Activated T-helper 2 cell treated with anti-CD3 and anti-CD28 coated beads, Interferon-gamma antibody, Interleukin-2, Interleukin-4, amounts not matched to agents 10 μg/mL and 5 μg/mL and 100 μg/mL, durations not matched to agents 14 hours and 24 hours and 36 hours (primary cell): ENCODE data around the gene ALOX5. TPM values are rescaled to one million over a fixed set of nuclear protein-coding genes. Genes with fewer than 3 reads are reported as not detected.
"Not testable (repeated sequence)": the region's sequence is repeated elsewhere in the genome, so short reads cannot be mapped to it uniquely, and the experiment has no call there.

ENCODE experiments used
- DNase-seq: peaks from one replicate; pipeline ENCODE4 v3.0.0; 2021; ENCODE audit warnings: low spot score
- H3K27ac Mint-ChIP-seq: one replicate; pipeline ENCODE4 v1.8.0; 2021; ENCODE audit warnings: mixed read lengths
- H3K27me3 Mint-ChIP-seq: one replicate; pipeline ENCODE4 v1.8.0; 2021; ENCODE audit warnings: low read depth, mixed read lengths
- H3K36me3 Mint-ChIP-seq: one replicate; pipeline ENCODE4 v1.8.0; 2021; ENCODE audit warnings: low read depth, mixed read lengths
- H3K4me1 Mint-ChIP-seq: one replicate; pipeline ENCODE4 v1.8.0; 2021; ENCODE audit warnings: low read depth, mixed read lengths
- H3K4me3 Mint-ChIP-seq: one replicate; pipeline ENCODE4 v1.8.0; 2021; ENCODE audit warnings: low read depth, mild to moderate bottlenecking, moderate library complexity, mixed read lengths
- H3K9me3 Mint-ChIP-seq: one replicate; pipeline ENCODE4 v1.8.0; 2021; ENCODE audit warnings: mixed read lengths
- intact Hi-C: fragments of 100-400 bp; cut with micrococcal nuclease; formaldehyde crosslinking; loops from one replicate; pipeline ENCODE4 v1.15.1; 2023
- total RNA-seq: library from RNA; stranded (reverse); gene quantifications from 2 replicates; pipeline ENCODE4 v1.2.3, GENCODE V29; 2022

ALOX5 gene
- 0.21 and 0.32 TPM in 2 replicates for total RNA-seq

DNA sequence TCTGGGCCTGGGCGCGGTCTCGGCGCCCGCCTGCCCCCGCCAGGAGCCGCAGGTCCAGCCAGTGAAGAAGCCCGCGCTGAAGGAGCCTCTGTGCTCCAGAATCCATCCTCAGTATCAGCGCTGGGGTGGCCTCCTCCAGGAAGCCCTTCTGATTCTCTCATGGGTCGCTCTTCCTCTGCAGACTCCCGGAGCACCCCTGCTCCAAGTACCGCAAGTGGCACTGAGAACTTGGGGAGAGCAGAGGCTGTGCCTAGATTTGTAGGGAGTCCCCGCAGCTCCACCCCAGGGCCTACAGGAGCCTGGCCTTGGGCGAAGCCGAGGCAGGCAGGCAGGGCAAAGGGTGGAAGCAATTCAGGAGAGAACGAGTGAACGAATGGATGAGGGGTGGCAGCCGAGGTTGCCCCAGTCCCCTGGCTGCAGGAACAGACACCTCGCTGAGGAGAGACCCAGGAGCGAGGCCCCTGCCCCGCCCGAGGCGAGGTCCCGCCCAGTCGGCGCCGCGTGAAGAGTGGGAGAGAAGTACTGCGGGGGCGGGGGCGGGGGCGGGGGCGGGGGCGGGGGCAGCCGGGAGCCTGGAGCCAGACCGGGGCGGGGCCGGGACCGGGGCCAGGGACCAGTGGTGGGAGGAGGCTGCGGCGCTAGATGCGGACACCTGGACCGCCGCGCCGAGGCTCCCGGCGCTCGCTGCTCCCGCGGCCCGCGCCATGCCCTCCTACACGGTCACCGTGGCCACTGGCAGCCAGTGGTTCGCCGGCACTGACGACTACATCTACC lies at the start of gene ALOX5:
Gene ALOX5, plus strand, starts transcription at position 641 of the 774 bp plus-strand sequence. Its CDS starts 64 bp downstream, at position 705.
- Mint-ChIP-seq H3K4me3 (peak within 1 kb of the TSS; percentile 74), H3K27me3 (peaks cover 74% of the 10 kb centered on the region), H3K27ac (no peak within 1 kb of the TSS), H3K36me3 (no peaks in the 10 kb centered on the region), H3K9me3 (no peaks in the 10 kb centered on the region), H3K4me1 (peaks cover 11% of the 10 kb centered on the region)
- intact Hi-C loops, result no loop called here
- DNase-seq, result peak; percentile 13

DNA sequence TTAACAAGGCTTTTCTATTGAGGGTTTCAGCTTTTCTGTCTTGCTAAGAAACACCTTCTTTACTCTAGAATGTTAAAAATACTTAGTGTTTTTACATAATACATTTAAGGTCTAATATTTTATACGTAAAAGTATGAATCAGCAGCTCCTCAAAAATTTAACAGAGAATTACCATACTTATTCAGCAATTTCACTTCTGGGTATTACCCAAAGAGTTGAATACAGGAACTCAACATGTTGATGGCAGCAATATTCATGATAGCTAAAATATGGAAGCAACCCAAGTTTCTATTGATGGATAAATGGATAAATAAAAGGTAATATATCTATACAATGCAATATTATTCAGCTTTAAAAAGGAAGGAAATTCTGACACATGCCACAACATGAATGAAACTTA lies 48.9 kb upstream of the ALOX5 start:
- Mint-ChIP-seq H3K27ac (no peak overlapping the region), H3K4me3 (no peak overlapping the region)
- intact Hi-C loops, result no loop called here

DNA sequence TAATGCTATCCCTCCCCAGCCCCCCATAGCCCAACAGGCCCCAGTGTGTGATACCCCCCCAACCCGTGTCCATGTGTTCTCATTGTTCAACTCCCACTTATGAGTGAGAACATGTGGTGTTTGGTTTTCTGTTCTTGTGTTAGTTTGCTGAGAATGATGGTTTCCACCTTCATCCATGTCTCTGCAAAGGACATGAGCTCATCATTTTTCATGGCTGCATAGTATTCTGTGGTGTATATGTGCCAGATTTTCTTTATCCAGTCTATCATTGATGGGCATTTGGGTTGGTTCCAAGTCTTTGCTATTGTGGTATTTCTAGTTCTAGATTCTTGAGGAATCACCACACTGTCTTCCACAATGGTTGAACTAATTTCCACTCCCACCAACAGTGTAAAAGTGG lies 47.2 kb upstream of the ALOX5 start:
- H3K9me3 Mint-ChIP-seq, H3K36me3 Mint-ChIP-seq, H3K4me1 Mint-ChIP-seq, H3K4me3 Mint-ChIP-seq, H3K27ac Mint-ChIP-seq, intact Hi-C loops, DNase-seq: not testable (repeated sequence)
- H3K27me3 Mint-ChIP-seq, result peaks cover 15% of the 10 kb centered on the region

More for the DNA sequence above, 48.9 kb upstream of the ALOX5 start:
- Mint-ChIP-seq H3K36me3 (no peaks in the 10 kb centered on the region), H3K4me1 (no peaks in the 10 kb centered on the region), H3K9me3 (peaks cover 5% of the 10 kb centered on the region), H3K27me3 (peaks cover 8% of the 10 kb centered on the region)
- DNase-seq, result no peak

DNA sequence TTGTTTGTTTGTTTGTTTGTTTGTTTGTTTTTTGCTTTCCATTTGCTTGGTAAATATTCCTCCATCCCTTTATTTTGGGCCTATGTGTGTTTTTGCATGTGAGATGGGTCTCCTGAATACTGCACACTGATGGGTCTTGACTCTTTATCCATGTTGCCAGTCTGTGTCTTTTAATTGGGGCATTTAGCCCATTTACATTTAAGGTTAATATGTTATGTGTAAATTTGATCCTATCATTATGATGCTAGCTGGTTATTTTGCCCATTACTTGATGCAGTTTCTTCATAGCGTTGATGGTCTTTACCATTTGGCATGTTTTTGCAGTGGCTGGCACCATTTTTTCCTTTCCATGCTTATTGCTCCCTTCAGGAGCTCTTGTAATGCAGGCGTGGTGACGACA lies 42.2 kb upstream of the ALOX5 start:
- not testable (repeated sequence) for DNase-seq

DNA sequence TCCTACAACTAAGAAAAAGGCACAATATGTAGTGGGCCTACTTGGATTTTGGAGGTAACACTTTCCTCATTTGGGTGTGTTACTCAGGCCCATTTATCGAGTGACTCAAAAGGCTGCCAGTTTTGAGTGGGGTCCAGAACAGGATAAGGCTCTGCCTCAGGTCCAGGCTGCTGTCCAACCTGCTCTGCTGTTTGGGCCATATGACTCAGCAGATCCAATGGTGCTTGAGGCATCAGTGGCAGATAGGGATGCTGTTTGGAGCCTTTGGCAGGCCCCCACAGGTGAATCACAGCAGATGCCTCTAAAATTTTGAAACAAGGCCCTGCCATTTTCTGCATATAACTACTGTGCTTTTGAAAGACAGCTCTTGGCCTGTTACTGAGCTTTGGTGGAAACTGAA lies 34.1 kb upstream of the ALOX5 start:
- no peak for DNase-seq
- H3K27ac Mint-ChIP-seq, result no peak overlapping the region
- no peak overlapping the region for H3K4me3 Mint-ChIP-seq
- no peaks in the 10 kb centered on the region for H3K4me1 Mint-ChIP-seq
- H3K9me3 Mint-ChIP-seq, result peaks cover 6% of the 10 kb centered on the region
- intact Hi-C loops, result no loop called here
- no peaks in the 10 kb centered on the region for H3K27me3 Mint-ChIP-seq
- no peaks in the 10 kb centered on the region for H3K36me3 Mint-ChIP-seq

More for the DNA sequence above, 42.2 kb upstream of the ALOX5 start:
- H3K36me3 Mint-ChIP-seq, H3K27me3 Mint-ChIP-seq, H3K9me3 Mint-ChIP-seq, H3K4me3 Mint-ChIP-seq, H3K4me1 Mint-ChIP-seq, H3K27ac Mint-ChIP-seq, intact Hi-C loops: not testable (repeated sequence)

DNA sequence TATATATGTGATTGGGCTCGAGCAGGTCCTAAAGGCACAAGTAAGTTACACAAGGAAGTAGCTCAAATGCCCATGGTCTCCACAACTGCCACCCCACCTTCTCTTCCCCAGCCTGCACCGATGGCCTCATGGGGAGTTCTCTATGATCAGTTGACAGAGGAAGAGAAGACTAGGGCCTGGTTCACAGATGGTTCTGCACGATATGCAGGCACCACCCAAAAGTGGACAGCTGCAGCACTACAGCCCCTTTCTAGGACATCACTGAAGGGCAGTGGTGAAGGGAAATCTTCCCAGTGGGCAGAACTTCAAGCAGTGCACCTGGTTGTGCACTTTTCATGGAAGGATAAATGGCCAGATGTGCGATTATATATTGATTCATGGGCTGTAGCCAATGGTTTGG lies 33.6 kb upstream of the ALOX5 start:
- H3K27ac Mint-ChIP-seq, H3K9me3 Mint-ChIP-seq: not testable (repeated sequence)

DNA sequence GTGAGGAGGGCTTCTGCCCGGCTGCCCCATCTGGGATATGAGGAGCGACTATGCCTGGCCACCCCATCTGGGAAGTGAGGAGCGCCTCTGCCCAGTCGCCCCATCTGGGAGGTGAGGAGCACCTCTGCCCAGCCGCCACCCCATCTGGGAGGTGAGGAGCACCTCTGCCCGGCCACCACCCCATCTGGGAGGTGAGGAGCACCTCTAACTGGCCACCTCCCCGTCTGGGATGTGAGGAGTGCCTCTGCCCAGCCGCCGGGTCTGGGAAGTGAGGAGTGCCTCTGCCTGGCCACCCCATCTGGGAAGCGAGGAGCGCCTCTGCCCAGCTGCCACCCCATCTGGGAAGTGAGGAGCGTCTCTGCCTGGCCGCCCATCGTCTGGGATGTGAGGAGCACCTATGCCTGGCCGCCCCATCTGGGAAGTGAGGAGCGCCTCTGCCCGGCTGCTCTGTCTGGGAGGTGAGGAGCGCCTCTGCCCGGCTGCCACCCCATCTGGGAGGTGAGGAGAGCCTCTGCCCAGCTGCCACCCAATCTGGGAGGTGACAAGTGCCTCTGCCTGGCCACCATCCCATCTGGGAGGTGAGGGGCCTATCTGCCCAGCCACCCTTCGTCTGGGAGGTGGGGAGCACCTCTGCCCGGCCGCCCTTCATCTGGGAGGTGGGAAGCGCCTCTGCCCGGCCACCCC lies 27.2 kb upstream of the ALOX5 start:
- H3K27ac Mint-ChIP-seq, intact Hi-C loops, DNase-seq, H3K4me1 Mint-ChIP-seq, H3K4me3 Mint-ChIP-seq, H3K36me3 Mint-ChIP-seq, H3K9me3 Mint-ChIP-seq, H3K27me3 Mint-ChIP-seq: not testable (repeated sequence)

More for the DNA sequence above, 33.6 kb upstream of the ALOX5 start:
- H3K4me3 Mint-ChIP-seq, H3K4me1 Mint-ChIP-seq, intact Hi-C loops, DNase-seq, H3K36me3 Mint-ChIP-seq, H3K27me3 Mint-ChIP-seq: not testable (repeated sequence)

DNA sequence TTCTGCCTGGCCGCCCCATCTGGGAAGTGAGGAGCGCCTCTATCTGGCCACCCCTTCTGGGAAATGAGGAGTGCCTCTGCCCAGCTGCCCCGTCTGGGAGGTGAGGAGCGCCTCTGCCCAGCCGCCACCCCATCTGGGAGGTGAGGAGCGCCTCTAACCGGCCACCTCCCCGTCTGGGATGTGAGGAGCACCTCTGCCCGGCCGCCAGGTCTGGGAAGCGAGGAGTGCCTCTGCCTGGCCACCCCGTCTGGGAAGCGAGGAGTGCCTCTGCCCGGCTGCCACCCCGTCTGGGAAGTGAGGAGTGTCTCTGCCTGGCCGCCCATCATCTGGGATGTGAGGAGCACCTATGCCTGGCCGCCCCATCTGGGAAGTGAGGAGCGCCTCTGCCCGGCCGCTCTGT lies 26.6 kb upstream of the ALOX5 start:
- H3K27me3 Mint-ChIP-seq, result not testable (repeated sequence)

DNA sequence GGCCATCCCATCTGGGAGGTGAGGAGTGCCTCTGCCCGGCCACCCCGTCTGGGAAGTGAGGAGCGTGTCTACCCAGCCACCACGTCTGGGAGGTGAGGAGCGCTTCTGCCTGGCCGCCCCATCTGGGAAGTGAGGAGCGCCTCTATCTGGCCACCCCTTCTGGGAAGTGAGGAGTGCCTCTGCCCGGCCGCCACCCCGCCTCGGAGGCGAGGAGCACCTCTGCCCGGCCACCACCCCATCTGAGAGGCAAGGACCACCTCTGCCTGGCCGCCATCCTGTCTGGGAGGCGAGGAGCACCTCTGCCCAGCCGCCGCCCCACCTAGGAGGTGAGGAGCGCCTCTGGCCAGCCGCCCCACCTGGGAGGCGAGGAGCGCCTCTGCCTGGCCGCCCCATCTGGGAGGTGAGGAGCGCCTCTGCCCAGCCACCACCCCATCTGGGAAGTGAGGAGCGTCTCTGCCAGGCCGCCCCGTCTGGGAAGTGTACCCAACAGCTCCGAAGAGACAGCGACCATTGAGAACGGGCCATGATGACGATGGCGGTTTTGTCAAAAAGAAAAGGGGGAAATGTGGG lies 25.7 kb upstream of the ALOX5 start:
- H3K27me3 Mint-ChIP-seq, H3K27ac Mint-ChIP-seq, H3K36me3 Mint-ChIP-seq, intact Hi-C loops, H3K4me3 Mint-ChIP-seq, DNase-seq, H3K9me3 Mint-ChIP-seq: not testable (repeated sequence)
- peaks cover 11% of the 10 kb centered on the region for H3K4me1 Mint-ChIP-seq

More for the DNA sequence above, 26.6 kb upstream of the ALOX5 start:
- H3K9me3 Mint-ChIP-seq, DNase-seq, H3K27ac Mint-ChIP-seq, H3K4me1 Mint-ChIP-seq, intact Hi-C loops, H3K4me3 Mint-ChIP-seq, H3K36me3 Mint-ChIP-seq: not testable (repeated sequence)

DNA sequence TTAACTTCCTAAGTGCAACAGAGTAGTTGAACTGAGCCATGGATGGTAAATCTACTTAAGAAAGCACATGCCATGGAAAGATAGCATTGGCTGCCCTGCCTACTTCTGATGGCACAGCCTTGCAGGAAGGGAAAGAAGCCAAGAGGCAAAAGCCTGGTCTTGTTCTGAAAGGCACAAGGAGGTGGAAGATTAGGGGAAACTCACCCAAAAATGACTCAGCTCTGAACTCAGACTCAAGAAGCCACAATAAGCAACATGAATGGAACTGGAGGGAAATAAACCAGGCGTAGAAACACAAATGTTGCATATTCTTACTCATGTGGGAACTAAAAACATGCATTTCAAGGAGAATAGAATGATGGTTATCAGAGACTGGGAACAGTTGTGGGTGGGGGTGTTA lies 20.8 kb upstream of the ALOX5 start:
- no peak for DNase-seq
- intact Hi-C loops, result no loop called here
- Mint-ChIP-seq H3K36me3 (no peaks in the 10 kb centered on the region), H3K9me3 (peaks cover 4% of the 10 kb centered on the region), H3K4me3 (no peak overlapping the region), H3K27me3 (peaks cover 19% of the 10 kb centered on the region), H3K4me1 (peaks cover 16% of the 10 kb centered on the region), H3K27ac (peak overlapping the region; percentile 48)

DNA sequence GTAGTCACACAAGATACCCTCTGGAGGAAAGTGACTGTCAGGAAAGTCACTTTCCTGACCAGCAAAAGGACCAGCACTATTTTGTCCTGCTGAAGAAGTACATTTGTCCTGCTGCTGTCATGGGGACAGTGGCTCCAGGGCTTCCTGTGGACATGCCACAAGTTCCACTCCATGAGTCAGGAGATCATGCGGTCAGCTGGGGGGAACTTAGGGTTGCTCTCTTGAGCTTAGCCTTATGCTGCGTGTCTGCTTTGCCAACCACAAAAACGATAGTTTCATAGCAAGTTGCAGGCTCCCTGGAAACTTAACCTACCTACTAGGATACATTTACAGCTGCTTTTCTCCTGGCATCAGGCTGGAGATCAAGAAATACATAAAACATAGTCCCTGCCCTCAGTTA lies 19.8 kb upstream of the ALOX5 start:
- H3K4me3 Mint-ChIP-seq, result no peak overlapping the region
- H3K27ac Mint-ChIP-seq, result no peak overlapping the region
- peaks cover 16% of the 10 kb centered on the region for H3K4me1 Mint-ChIP-seq
- intact Hi-C loops, result no loop called here
- no peaks in the 10 kb centered on the region for H3K9me3 Mint-ChIP-seq
- no peak for DNase-seq
- no peaks in the 10 kb centered on the region for H3K36me3 Mint-ChIP-seq
- H3K27me3 Mint-ChIP-seq, result peaks cover 19% of the 10 kb centered on the region

DNA sequence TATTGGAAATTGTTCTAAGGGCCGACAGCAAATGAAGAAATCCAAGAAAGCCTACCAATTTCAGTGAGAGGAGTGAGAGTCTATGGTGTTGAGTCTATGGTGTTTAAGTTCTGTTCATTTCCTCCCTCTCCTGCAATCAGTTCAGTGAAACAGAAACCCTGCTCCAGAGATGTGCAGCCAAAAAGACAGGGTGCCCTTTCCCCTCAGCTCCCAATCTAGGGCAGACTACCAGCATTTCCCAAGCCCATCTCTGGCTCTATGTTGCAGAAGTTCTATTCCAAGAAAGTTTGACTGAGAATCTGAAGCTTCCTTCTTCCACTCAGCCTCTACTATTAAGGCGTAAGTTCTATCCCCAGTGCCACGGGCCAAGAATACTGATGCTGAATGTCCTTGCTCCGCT lies 18.5 kb upstream of the ALOX5 start:
- DNase-seq, result no peak
- Mint-ChIP-seq H3K36me3 (no peaks in the 10 kb centered on the region), H3K27me3 (peaks cover 27% of the 10 kb centered on the region), H3K9me3 (no peaks in the 10 kb centered on the region), H3K4me1 (peaks cover 16% of the 10 kb centered on the region), H3K4me3 (no peak overlapping the region), H3K27ac (no peak overlapping the region)
- intact Hi-C loops, result no loop called here

DNA sequence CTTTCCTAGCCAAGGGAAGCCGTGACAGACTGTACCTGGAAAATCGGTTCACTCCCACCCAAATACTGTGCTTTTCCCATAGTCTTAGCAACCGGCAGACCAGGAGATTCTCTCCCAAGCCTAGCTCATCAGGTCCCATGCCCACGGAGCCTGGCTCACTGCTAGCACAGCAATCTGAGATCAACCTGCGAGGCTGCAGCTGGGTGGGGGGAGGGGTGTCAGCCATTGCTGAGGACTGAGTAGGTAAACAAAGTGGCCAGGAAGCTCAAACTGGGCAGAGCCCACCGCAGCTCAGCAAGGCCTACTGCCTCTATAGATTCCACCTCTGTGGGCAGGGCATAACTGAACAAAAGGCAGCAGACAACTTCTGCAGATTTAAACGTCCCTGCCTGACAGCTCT lies 15.1 kb upstream of the ALOX5 start:
- H3K4me3 Mint-ChIP-seq, H3K9me3 Mint-ChIP-seq, H3K27ac Mint-ChIP-seq, H3K36me3 Mint-ChIP-seq, H3K4me1 Mint-ChIP-seq, DNase-seq, intact Hi-C loops: not testable (repeated sequence)
- H3K27me3 Mint-ChIP-seq, result peaks cover 35% of the 10 kb centered on the region
